HG03565 (cell line): Measurements from ENCODE around the gene SLC19A1.

Experiments used
- ATAC-seq: cut with Tn5 transposase; IDR thresholded peaks from one replicate; pipeline ENCODE4 v1.9.1; 2021; ENCODE audit warnings: mild to moderate bottlenecking, moderate library complexity; ENCODE audit not compliant: unreplicated experiment

SLC19A1 gene

GRCh38 chr21:45470087-45470515 is 72.1 kb downstream of the SLC19A1 start:
- no peak for ATAC-seq

DNA sequence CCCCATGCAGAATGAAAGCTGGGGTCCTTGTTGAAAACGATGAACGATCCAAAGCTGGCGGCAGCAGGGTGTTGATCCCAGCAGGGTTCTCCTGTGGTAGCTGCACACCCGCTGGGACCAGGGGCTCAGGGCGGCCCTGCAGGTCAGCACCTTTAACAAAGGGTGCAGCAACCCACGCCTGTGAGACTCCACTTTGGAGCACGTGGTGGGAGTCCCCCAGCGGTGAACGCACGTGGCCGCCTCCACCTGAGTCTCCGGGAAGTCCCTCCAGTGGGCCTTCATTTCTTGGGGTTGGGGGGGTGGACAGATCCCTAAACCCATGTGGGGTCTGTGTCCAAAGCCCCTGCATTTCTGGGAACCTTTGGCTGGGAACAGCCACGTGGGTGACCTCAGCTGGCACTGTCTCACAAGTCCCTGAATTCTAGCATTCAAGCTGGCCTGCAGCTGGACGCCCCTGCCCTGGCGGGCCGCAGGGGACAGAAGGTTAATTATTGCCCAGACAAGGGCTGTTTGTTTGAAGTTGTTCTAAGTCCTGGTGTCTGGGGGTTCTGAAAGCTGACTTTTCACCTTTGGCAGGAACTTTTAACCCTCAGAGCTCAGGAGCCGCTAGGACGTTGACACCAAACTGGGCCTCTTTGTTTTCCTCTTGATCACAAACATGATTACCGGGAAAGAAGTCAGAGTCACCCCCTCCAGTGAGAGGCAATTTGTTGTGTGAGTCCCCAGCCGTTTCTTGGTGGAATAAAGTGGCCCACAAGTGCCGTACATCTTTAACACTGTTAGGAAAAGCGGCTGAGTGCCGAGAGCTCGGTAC is 72.8 kb downstream of the SLC19A1 start:
- ATAC-seq = no peak

DNA sequence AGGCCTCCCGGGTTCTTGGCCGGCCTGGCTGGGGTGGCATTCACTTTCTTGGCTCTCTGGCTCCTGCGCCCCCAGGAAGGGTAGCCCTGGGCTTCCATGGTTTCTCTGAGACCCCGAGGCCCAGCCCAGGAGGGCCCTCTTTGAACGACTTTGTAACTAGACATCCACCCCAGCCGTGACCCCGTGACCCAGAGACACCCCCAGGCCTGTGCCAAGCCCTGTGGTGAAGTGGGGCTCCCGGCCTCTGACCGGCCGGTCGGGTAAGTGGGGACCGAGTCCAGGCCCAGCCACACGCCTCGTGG is 73.3 kb downstream of the SLC19A1 start:
- ATAC-seq = no peak

DNA sequence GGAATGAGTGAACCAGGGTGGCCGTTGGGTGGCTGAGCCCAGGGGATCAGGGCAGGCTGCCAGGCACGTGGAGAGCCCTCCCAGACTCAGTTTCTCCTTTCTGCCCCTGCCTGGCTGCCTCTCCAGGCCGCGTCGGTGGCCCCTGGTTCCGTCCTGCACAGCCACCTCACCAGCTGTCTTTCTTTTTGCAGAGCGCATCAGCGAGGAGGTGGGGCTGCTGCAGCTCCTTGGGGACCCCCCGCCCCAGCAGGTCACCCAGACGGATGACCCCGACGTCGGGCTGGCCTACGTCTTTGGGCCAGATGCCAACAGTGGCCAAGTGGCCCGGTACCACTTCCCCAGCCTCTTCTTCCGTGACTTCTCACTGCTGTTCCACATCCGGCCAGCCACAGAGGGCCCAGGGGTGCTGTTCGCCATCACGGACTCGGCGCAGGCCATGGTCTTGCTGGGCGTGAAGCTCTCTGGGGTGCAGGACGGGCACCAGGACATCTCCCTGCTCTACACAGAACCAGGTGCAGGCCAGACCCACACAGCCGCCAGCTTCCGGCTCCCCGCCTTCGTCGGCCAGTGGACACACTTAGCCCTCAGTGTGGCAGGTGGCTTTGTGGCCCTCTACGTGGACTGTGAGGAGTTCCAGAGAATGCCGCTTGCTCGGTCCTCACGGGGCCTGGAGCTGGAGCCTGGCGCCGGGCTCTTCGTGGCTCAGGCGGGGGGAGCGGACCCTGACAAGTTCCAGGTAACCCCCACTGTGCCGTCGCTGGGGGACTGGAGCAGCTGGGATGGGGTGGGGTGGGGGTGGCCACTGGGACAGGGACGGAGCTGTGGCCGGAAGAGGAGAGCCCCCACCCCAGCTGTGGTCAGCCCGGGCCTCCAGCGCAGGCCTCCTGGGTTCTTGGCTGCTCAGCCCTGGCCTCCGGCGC is 73.9 kb downstream of the SLC19A1 start:
- ATAC-seq = no peak

GRCh38 chr21:45467221-45467779 is 74.9 kb downstream of the SLC19A1 start:
- ATAC-seq = no peak

DNA sequence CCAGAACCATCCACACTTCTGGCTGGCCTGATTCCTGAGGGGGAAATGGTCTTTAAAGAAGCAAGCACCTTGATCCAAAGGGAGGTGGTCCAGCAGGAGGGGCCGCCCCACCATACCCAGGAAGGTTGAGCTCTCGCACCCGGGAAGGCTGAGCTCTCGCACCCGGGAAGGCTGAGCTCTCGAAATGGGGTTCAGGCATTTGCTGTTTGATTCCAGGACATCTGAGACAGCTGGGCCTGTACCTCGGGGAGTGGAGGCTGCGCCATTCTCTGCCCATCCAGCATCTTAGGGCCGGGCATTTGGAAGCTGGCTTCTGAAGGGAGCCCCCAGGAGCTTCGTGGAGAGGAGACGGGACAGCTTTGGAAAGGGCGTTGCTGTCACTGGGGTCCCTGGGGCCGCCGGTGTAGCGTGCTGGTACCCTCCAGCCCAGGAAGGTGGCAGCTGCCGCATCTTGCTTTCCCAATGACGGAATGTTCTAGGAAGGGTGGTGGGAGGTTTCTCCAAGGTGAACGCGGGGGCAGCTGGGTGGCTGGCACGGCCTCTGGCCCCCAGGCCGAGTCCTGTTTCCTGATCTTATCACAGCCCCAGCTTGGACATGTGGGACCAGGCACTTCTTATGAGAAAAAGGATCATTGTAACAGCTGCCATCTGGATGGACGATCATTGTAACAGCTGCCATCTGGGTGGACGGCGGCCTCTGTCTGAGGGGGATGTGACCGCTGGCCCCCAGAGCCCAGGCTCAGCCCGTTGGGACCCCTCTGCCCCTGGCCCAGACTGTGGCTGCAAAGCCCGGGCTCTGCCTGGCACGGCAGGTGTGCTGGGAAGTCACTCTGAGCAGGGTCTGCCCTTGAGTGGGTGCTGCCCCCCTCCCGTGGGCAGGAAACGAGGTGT is 75.7 kb downstream of the SLC19A1 start:
- ATAC-seq = no peak

DNA sequence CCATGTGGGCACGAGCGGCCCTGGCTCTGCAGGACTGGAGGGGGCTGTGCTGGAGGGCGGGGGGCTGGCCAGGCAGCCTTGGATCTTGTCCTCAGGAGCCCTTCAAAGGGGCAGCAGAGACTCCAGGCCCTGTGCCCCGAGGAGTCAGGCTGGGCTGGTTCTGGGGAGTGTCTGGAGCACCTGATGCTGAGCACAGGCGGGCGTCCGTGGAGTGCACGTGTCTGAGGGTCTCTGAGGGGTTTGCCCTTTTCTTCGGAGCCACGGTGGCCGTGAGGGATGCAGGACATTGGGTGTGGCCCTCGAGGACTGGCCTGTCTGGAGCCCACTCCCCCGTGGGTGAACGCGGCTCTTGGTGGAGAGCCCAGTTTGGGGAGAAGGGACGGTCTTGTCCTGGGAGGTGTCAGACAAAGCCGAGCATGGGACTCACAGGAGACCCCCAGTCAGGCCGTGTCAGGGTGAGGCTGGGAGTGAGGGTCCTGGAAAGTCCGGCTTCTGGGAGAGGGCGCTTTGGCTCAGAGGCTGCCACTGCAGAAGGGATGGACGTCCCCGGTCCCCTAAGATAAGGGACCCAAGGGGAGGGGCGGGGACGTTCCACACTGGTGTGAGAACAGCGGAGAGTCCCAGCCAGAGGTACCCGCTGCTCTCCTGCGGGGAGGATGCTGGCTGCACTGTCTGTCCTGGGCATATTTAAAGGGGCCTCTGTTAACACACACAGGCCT is 76.5 kb downstream of the SLC19A1 start:
- no peak for ATAC-seq

DNA sequence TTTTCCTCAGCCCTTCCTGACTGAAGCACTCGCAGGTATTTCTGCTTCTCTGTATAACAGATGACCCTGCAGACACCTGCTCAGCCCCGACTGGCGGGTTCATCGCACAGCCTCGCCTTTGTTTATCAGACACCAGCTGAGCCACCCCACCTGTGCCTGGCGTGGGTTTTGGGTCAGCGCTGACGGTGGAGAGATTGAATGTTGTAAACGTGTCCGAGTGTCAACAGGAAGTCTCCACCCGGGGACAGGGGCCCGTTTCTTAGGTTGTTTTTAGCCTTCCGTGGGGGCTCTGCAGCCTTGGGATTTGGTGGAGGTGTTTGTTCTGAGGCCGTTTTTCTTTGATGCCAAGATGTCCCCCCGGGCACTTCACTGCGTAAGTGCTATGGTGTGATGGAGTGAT is 77.1 kb downstream of the SLC19A1 start:
- ATAC-seq = no peak

- no peak for ATAC-seq
Measured at GRCh38 chr21:45464309-45464708, 77.9 kb downstream of the SLC19A1 start.

GRCh38 chr21:45463871-45464270 is 78.4 kb downstream of the SLC19A1 start:
- no peak for ATAC-seq

DNA sequence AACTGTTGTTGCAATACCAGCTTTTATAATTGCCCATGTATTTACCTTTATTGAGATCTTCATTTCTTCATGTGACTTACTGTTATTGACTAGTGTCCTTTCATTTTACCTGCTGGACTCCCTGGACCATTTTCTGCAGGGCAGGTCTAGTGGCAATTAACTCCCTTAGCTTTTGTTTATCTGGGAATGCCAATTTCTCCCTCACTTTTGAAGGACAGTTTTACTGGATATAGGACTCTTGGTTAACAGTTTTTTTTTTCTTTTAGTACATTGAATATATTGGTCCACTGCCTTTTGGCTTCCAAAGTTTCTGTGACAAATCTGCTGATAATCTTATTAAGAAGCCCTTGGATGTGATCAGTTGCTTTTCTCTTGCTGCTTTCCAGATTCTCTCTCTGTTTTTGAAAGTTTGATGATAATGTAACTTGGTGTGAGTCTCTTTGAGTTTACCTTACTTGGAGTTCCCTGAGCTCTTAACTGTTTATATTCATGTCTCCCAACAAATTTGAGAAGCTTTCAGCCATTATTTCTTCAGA is 80.4 kb downstream of the SLC19A1 start:
- no peak for ATAC-seq

DNA sequence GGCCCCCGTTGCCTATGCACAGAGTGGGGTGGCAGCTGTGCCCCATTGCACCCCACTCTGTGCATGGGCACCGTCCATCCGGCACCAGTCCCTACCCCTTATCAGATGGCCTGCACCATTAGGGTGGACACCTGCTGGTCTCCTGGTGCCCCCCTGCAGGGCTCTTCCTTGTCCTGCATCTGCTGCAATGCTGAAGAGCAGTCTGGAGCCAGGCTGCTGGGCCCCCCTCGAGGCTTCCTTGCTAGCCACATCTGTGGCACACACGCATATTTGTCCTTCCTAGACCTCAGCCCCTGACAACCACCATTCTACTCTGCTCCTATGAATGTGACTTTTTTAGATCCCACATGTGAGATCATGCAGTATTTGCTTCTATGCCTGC is 80.9 kb downstream of the SLC19A1 start:
- no peak for ATAC-seq

DNA sequence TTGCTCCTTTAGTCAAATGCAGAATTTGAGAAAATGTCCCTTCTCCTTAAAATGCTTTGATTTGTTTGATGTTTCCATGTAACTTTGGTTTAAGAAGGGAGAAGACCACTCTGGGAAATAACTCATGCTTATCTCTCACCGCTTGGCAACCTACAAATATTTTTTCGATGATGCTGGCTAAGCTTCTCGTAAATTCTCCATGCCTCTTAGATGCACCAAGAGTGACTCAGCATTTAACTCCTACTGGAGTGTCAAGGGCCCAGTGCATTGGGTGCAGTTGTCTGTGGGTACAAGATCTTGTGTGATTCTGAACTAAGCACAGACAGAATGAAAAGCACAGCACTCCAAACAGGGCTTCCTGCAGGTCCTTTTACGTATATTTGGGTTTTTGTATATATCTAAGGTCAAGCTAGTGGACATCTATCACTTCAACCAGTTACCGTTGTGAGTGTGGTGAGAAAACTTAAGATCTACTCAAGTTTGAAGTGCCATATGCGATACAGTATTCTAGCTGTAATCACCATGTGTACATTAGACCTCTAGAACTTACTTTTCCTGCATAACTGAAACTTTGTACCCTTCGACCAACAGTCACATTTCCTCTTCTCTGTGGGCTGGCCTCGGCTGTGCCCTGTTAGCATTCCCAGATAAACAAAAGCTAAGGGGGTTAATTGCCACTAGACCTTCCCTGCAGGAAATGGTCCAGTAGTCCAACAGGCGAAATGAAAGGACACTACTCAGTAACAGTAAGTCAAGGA is 81.5 kb downstream of the SLC19A1 start:
- ATAC-seq = no peak

GRCh38 chr21:45460011-45460565 is 82.2 kb downstream of the SLC19A1 start:
- ATAC-seq = no peak

DNA sequence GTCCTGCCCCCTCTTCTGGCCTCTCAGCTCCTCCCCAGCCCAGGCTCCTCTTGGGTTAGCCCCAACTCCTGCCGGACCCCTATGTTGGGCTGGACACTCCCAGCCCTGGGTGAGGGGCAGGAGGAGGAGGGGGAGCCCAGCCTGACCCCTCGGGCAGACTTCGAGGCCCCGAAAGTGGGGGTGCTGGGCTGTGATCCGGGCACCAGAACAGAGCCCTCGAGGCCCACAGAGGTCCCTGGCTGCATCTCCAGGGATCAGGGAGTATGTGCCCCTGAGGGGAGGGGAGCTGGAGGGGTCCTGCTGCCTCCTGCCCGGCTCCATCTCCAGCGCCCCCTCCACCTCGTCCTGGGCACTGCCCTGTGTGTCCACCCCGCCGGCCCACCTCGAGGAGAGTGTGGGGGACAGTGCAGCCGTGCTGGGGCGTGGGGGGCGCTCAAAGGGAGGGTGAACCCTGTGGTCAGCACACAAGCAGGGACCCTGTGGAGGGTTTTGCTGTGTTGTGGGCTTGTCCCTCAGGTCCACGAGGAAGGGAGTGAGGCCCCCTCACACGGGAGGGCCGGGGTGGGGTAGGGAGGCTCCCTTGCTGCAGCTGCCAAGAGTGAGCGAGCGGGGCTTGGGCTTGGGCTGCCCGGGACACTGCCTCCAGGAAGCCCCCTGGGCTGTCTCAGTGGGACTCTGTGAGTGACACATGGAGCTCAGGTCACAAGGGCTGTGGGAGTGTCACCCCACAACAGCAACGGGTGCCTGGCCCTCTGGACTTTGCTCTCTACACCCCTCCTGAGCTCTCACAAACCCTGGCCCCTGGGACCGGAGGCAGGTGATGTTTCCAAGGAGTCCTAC is 82.8 kb downstream of the SLC19A1 start:
- ATAC-seq = no peak

GRCh38 chr21:45458281-45459170 is 83.7 kb downstream of the SLC19A1 start:
- no peak for ATAC-seq

DNA sequence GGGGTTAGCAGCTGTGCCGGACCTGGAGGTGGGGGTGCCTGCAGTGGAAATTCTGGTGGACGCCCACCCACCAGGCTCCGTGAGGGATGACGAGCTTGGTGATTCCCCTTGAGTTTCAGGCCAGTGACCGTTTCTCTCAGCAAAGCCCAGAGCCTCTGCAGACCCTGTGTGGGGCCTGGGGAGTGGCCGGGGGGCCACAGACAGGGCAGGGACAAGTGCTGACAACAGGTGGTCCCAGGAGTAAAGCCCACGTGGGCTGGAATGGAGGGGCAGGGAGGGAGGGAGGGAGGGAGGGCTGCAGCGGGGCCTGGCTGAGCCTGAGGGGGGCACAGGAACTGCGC is 84.4 kb downstream of the SLC19A1 start:
- no peak for ATAC-seq
